ENCODE results near the gene MYL4.

MYL4 gene

GRCh38 chr17:47270946-47271705, 62.0 kb downstream of the MYL4 start:
- FAIRE-seq (no peak), DNase-seq (ENCODE audit: insufficient read length) (no peak)
- no peak for TF ChIP-seq POLR2AphosphoS5 (IDR thresholded peaks at IDR 0.05; ENCODE audit: low read depth, low read length)
- no peak for TF ChIP-seq POLR2A (IDR thresholded peaks at IDR 0.05; ENCODE audit: low read depth, low read length)
- TF ChIP-seq TAF1 (IDR thresholded peaks at IDR 0.05; ENCODE audit: borderline replicate concordance, low read depth, low read length) = no peak

GRCh38 chr17:47272491-47272890, 63.3 kb downstream of the MYL4 start:
- FAIRE-seq (no peak), DNase-seq (ENCODE audit: insufficient read length) (no peak)

GRCh38 chr17:47273245-47273644, 64.1 kb downstream of the MYL4 start:
- no peak for TF ChIP-seq POLR2A (IDR thresholded peaks at IDR 0.05; ENCODE audit: low read depth, low read length)
- TF ChIP-seq TAF1 (IDR thresholded peaks at IDR 0.05; ENCODE audit: borderline replicate concordance, low read depth, low read length) = no peak
- TF ChIP-seq POLR2AphosphoS5 (IDR thresholded peaks at IDR 0.05; ENCODE audit: low read depth, low read length) = no peak
- DNase-seq (ENCODE audit: insufficient read length) = no peak
- no peak for FAIRE-seq

More at GRCh38 chr17:47272491-47272890, 63.3 kb downstream of the MYL4 start:
- TF ChIP-seq POLR2A (IDR thresholded peaks at IDR 0.05; ENCODE audit: low read depth, low read length) (no peak), POLR2AphosphoS5 (IDR thresholded peaks at IDR 0.05; ENCODE audit: low read depth, low read length) (no peak), TAF1 (IDR thresholded peaks at IDR 0.05; ENCODE audit: borderline replicate concordance, low read depth, low read length) (no peak)

Measured in GM12892 (cell line).